GM12892 (cell line): ENCODE results near the gene GRPEL1.

ENCODE experiments used
- POLR2A ChIP-seq: IDR thresholded peaks from 2 replicates; pipeline ENCODE4 v1.6.1; 2011; ENCODE audit warnings: low read depth, low read length, control low read depth
- POLR2AphosphoS5 ChIP-seq: IDR thresholded peaks from 2 replicates; pipeline ENCODE4 v1.6.1; 2011; ENCODE audit warnings: low read depth, low read length, control low read depth
- TAF1 ChIP-seq: IDR thresholded peaks from 2 replicates; pipeline ENCODE4 v1.6.1; 2011; ENCODE audit warnings: low read depth, mild to moderate bottlenecking, control low read depth, low read length, borderline replicate concordance

DNA sequence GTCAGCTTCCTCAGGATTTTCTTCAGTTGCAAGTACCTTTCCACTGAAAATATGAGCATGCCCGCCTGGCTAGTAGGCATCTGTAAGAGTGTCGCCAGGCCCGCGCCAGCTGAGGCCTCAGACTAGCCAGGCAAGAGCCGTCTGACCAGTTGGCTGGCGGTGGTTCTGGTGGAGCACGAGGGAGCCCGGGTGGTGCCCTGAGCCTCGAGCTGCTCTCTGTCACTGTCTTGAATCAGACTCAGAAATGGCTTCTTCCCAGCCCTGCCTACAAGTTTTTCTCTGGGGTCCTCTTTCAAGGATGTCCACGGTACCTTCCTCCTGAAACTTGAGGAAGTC, 11.9 kb downstream of the GRPEL1 start:
- TF ChIP-seq TAF1 (no peak), POLR2AphosphoS5 (no peak), POLR2A (no peak)
